Bronchial epithelial cell (primary cell): ENCODE results near the gene GCNT2. TPM values are rescaled to one million over a fixed set of nuclear protein-coding genes. Genes with fewer than 3 reads are reported as not detected.

Source experiments
- DNase-seq: peaks from one replicate; pipeline ENCODE4 v3.0.0-alpha.2; 2010; ENCODE audit warnings: low read depth
- FAIRE-seq: peaks from 2 replicates; lab custom pipeline; 2011; peaks lifted over from hg19 to GRCh38; lab: Jason Lieb, UNC
- H3K27me3 ChIP-seq: 2 replicates; pipeline ENCODE4 v1.5.1; 2011; ENCODE audit warnings: low read length; ENCODE audit not compliant: control insufficient read depth, insufficient read depth
- H3K36me3 ChIP-seq: 2 replicates; pipeline ENCODE4 v1.5.1; 2011; ENCODE audit warnings: low read length; ENCODE audit not compliant: control insufficient read depth, insufficient read depth
- H3K4me3 ChIP-seq: 2 replicates; pipeline ENCODE4 v1.5.1; 2011; ENCODE audit warnings: mild to moderate bottlenecking, low read depth, low read length, control low read depth
- CTCF ChIP-seq: IDR thresholded peaks from 2 replicates; pipeline ENCODE4 v1.5.1; 2011; ENCODE audit warnings: mild to moderate bottlenecking, moderate library complexity, low read length, control low read depth, inconsistent platforms; ENCODE audit not compliant: insufficient read depth, severe bottlenecking
- total RNA-seq: library from RNA; depleted of rRNA; stranded (reverse); fragments of >200 nt; gene quantifications from 2 replicates; pipeline ENCODE4 v1.2.1, GENCODE V29; 2014

The GCNT2 gene
- total RNA-seq, 1 donor from 2014 or later: 10.3 TPM

- no peaks in the 10 kb centered on the region for H3K27me3 ChIP-seq
- DNase-seq (peak; percentile 50), FAIRE-seq (no peak)
- H3K4me3 ChIP-seq: peak overlapping the region; percentile 35
- no peaks in the 10 kb centered on the region for H3K36me3 ChIP-seq
- no peak for TF ChIP-seq CTCF
These were observed 34.6 kb downstream of the GCNT2 start for GRCh38 chr6:10555625-10556309.

GRCh38 chr6:10556589-10556988 is 35.4 kb downstream of the GCNT2 start:
- H3K36me3 ChIP-seq: no peaks in the 10 kb centered on the region
- DNase-seq (no peak), FAIRE-seq (no peak)
- H3K27me3 ChIP-seq: no peaks in the 10 kb centered on the region
- no peak for TF ChIP-seq CTCF
- no peak overlapping the region for H3K4me3 ChIP-seq

- H3K36me3 ChIP-seq: no peaks in the 10 kb centered on the region
- H3K4me3 ChIP-seq: no peak overlapping the region
- no peaks in the 10 kb centered on the region for H3K27me3 ChIP-seq
- DNase-seq (no peak), FAIRE-seq (no peak)
- no peak for TF ChIP-seq CTCF
These were observed 35.8 kb downstream of the GCNT2 start for GRCh38 chr6:10556992-10557391.

GRCh38 chr6:10557913-10558312 is 36.8 kb downstream of the GCNT2 start:
- Histone ChIP-seq H3K4me3 (no peak overlapping the region), H3K27me3 (no peaks in the 10 kb centered on the region), H3K36me3 (no peaks in the 10 kb centered on the region)
- TF ChIP-seq CTCF: no peak
- no peak for FAIRE-seq
- DNase-seq: no peak

GRCh38 chr6:10558565-10558964 is 37.4 kb downstream of the GCNT2 start:
- no peaks in the 10 kb centered on the region for H3K36me3 ChIP-seq
- no peak for DNase-seq
- no peaks in the 10 kb centered on the region for H3K27me3 ChIP-seq
- no peak for FAIRE-seq
- TF ChIP-seq CTCF: no peak
- no peak overlapping the region for H3K4me3 ChIP-seq

GRCh38 chr6:10559522-10560152 is 38.5 kb downstream of the GCNT2 start:
- FAIRE-seq: peak; percentile 43
- H3K4me3 ChIP-seq: no peak overlapping the region
- H3K36me3 ChIP-seq: no peaks in the 10 kb centered on the region

More at GRCh38 chr6:10559522-10560152, 38.5 kb downstream of the GCNT2 start:
- H3K27me3 ChIP-seq: no peaks in the 10 kb centered on the region
- DNase-seq: no peak
- TF ChIP-seq CTCF: no peak
